Caco-2 (cell line): Measurements from ENCODE around the gene PTGDR. TPM values are rescaled to one million over a fixed set of nuclear protein-coding genes. Genes with fewer than 3 reads are reported as not detected.

Experiments used
- BruUV-seq: library from RNA; stranded (reverse); fragments of 400-500 nt; replicated peaks from 2 replicates; lab custom pipeline; 2021; lab: Mats Ljungman, UMichigan
- CTCF ChIA-PET: fragments of 300-600 bp; sonication (Branson Sonifier 250); formaldehyde crosslinking; loops from one replicate; lab custom pipeline; 2022; ENCODE audit warnings: antibody characterized with exemption; lab: Charles Lee
- POLR2A ChIA-PET: fragments of 300-600 bp; sonication (Branson Sonifier 250); formaldehyde crosslinking; loops from one replicate; lab custom pipeline; 2022; ENCODE audit warnings: antibody characterized with exemption; lab: Charles Lee
- DNase-seq, 2 experiments: peaks; one replicate each; pipeline versions ENCODE4 v3.0.0 to v3.0.0-alpha.2; 2020 to 2022
- H3K27me3 ChIP-seq: replicated peaks from 2 replicates; pipeline ENCODE4 v1.6.0; 2011; ENCODE audit warnings: low read length; ENCODE audit not compliant: control insufficient read depth, insufficient read depth
- H3K36me3 ChIP-seq: 2 replicates; pipeline ENCODE4 v1.5.1; 2011; ENCODE audit warnings: low read length; ENCODE audit not compliant: control insufficient read depth, insufficient read depth
- H3K4me1 ChIP-seq: fragments of 250-450 bp; sonication (Bioruptor Pico); 2 replicates; pipeline ENCODE4 v1.5.1; 2020; ENCODE audit warnings: mild to moderate bottlenecking
- H3K4me3 ChIP-seq: 2 replicates; pipeline ENCODE4 v1.5.1; 2011; ENCODE audit warnings: low read depth, mild to moderate bottlenecking, control low read depth, low read length
- H3K9me3 ChIP-seq: fragments of 250-450 bp; sonication (Bioruptor Pico); 2 replicates; pipeline ENCODE4 v1.5.1; 2020; ENCODE audit warnings: mild to moderate bottlenecking, moderate library complexity
- H3K27ac Mint-ChIP-seq: one replicate; pipeline ENCODE4 v1.8.0; 2022; ENCODE audit warnings: mixed read lengths; ENCODE audit not compliant: unreplicated experiment
- H3K27me3 Mint-ChIP-seq: one replicate; pipeline ENCODE4 v1.8.0; 2022; ENCODE audit warnings: mixed read lengths; ENCODE audit not compliant: insufficient read depth, unreplicated experiment
- H3K36me3 Mint-ChIP-seq: one replicate; pipeline ENCODE4 v1.8.0; 2022; ENCODE audit warnings: mild to moderate bottlenecking, mixed read lengths; ENCODE audit not compliant: insufficient read depth, unreplicated experiment
- H3K4me1 Mint-ChIP-seq: one replicate; pipeline ENCODE4 v1.8.0; 2022; ENCODE audit warnings: low read depth, mixed read lengths; ENCODE audit not compliant: unreplicated experiment
- H3K4me3 Mint-ChIP-seq: one replicate; pipeline ENCODE4 v1.8.0; 2022; ENCODE audit warnings: mild to moderate bottlenecking, moderate library complexity, mixed read lengths; ENCODE audit not compliant: unreplicated experiment
- H3K9me3 Mint-ChIP-seq: one replicate; pipeline ENCODE4 v1.8.0; 2022; ENCODE audit warnings: mixed read lengths; ENCODE audit not compliant: unreplicated experiment
- CTCF ChIP-seq, 2 experiments: fragments of 200-600 bp in 1 of 2; IDR thresholded peaks; 1 replicate in 1 of 2; 2 replicates in 1 of 2; pipeline versions ENCODE4 v1.5.1 to v1.8.0; 2011 to 2022; ENCODE audit warnings: antibody characterized with exemption in 1 of 2, control low read depth in 1 of 2, inconsistent platforms in 1 of 2, low read depth in 1 of 2, low read length in 1 of 2, mild to moderate bottlenecking in 1 of 2, moderate library complexity in 1 of 2; ENCODE audit not compliant: insufficient read depth in 1 of 2, severe bottlenecking in 1 of 2, unreplicated experiment in 1 of 2
- intact Hi-C: fragments of 100-400 bp; cut with micrococcal nuclease; formaldehyde crosslinking; loops from one replicate; pipeline ENCODE4 v1.10.0; 2022; ENCODE audit not compliant: unreplicated experiment
- total RNA-seq: library from RNA; stranded (reverse); gene quantifications from 2 replicates; pipeline ENCODE4 v1.2.3, GENCODE V29; 2022

Gene PTGDR
- total RNA-seq, 1 experiment from 2014 or later: 0.41 TPM

- Histone ChIP-seq H3K9me3 (peaks cover 6% of the 10 kb centered on the region; the same call in 1 of the 2 replicates), H3K27me3 (no peaks in the 10 kb centered on the region; the same call in 1 of the 2 replicates), H3K36me3 (no peaks in the 10 kb centered on the region), H3K4me1 (no peaks in the 10 kb centered on the region), H3K4me3 (no peak overlapping the region)
- no TSS peak for BruUV-seq
- DNase-seq: no peak
- no peak overlapping the region for H3K27ac Mint-ChIP-seq
- ChIA-PET POLR2A (no interaction called here), CTCF (no interaction called here)
- no peaks in the 10 kb centered on the region for H3K36me3 Mint-ChIP-seq
- H3K9me3 Mint-ChIP-seq: peaks cover 23% of the 10 kb centered on the region
- peaks cover 7% of the 10 kb centered on the region for H3K4me1 Mint-ChIP-seq
- H3K27me3 Mint-ChIP-seq: peaks cover 15% of the 10 kb centered on the region
- intact Hi-C loops: loop anchor here (10.0 kb wide), 1 partner anchor 85 kb away; no protein-coding TSS in a partner anchor
- TF ChIP-seq CTCF (IDR thresholded peaks at IDR 0.05; ENCODE audit: insufficient read depth in 1 of 2, low read depth in 1 of 2, low read length in 1 of 2, severe bottlenecking in 1 of 2, unreplicated experiment in 1 of 2): no peak
- H3K4me3 Mint-ChIP-seq: no peak overlapping the region
Observed at GRCh38 chr14:52319919-52320318, 52.4 kb downstream of the PTGDR start.

GRCh38 chr14:52325126-52325525 is 57.6 kb downstream of the PTGDR start:
- intact Hi-C loops: no loop called here
- Mint-ChIP-seq H3K36me3 (no peaks in the 10 kb centered on the region), H3K27ac (no peak overlapping the region), H3K4me1 (no peaks in the 10 kb centered on the region), H3K27me3 (no peaks in the 10 kb centered on the region), H3K4me3 (no peak overlapping the region), H3K9me3 (peaks cover 23% of the 10 kb centered on the region)
- POLR2A ChIA-PET: no interaction called here
- CTCF ChIA-PET: interaction anchor here (0.7 kb wide), 1 partner anchor 249 kb away, joined by 3 read pairs; no protein-coding TSS in a partner anchor
- DNase-seq: no peak
- Histone ChIP-seq H3K4me1 (no peaks in the 10 kb centered on the region), H3K4me3 (no peak overlapping the region), H3K27me3 (no peaks in the 10 kb centered on the region), H3K9me3 (peaks cover 6% of the 10 kb centered on the region; the same call in 1 of the 2 replicates), H3K36me3 (no peaks in the 10 kb centered on the region)
- TF ChIP-seq CTCF (IDR thresholded peaks at IDR 0.05; ENCODE audit: insufficient read depth in 1 of 2, low read depth in 1 of 2, low read length in 1 of 2, severe bottlenecking in 1 of 2, unreplicated experiment in 1 of 2): no peak
- no TSS peak for BruUV-seq

- H3K9me3 ChIP-seq: peaks cover 6% of the 10 kb centered on the region; the same call in 1 of the 2 replicates
- Mint-ChIP-seq H3K27ac (no peak overlapping the region), H3K4me3 (no peak overlapping the region), H3K27me3 (no peaks in the 10 kb centered on the region), H3K36me3 (no peaks in the 10 kb centered on the region), H3K9me3 (peaks cover 23% of the 10 kb centered on the region), H3K4me1 (no peaks in the 10 kb centered on the region)
- ChIA-PET POLR2A (no interaction called here), CTCF (interaction anchor here (0.7 kb wide), 1 partner anchor 250 kb away, joined by 3 read pairs; no protein-coding TSS in a partner anchor)
- DNase-seq: no peak
- intact Hi-C loops: no loop called here
- no peaks in the 10 kb centered on the region for H3K4me1 ChIP-seq
- no TSS peak for BruUV-seq
- H3K36me3 ChIP-seq: no peaks in the 10 kb centered on the region
- no peak for TF ChIP-seq CTCF (IDR thresholded peaks at IDR 0.05; ENCODE audit: insufficient read depth in 1 of 2, low read depth in 1 of 2, low read length in 1 of 2, severe bottlenecking in 1 of 2, unreplicated experiment in 1 of 2)
- no peaks in the 10 kb centered on the region for H3K27me3 ChIP-seq
- no peak overlapping the region for H3K4me3 ChIP-seq
Observed at GRCh38 chr14:52325630-52326029, 58.1 kb downstream of the PTGDR start.

Other genes starting within 250 kb of the PTGDR start
- gene NID2, start 198.6 kb upstream of the PTGDR start, total RNA-seq: 9.5 and 10.8 TPM in 2 replicates
- 0.27 and 0.39 TPM in 2 replicates for gene PTGER2, start 46.6 kb downstream of the PTGDR start, total RNA-seq